GM19438 (cell line): ENCODE data around the gene SLC25A28.

Source experiments
- ATAC-seq: cut with Tn5 transposase; IDR thresholded peaks from one replicate; pipeline ENCODE4 v1.9.1; 2021; ENCODE audit warnings: low read depth; ENCODE audit not compliant: unreplicated experiment

The SLC25A28 gene

DNA sequence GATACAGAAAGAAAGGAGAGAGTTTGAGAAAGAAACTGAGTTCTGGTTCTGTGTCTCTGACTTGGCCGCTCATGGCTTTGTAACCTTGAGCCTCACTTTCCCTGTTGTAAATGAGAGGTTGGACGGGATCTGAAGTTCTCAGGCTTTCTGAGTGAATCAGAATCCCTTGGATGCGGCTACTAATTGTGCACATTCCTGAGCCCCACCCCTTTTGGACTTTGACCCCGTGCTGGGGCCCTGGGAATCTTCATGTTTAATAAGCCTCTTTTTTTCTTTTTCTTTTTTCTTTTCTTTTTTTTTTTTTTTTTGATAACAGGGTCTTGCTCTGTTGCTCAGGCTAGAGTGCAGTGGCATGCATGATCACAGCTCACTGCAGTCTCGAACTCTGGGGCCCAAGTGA lies 26.9 kb downstream of the SLC25A28 start:
- no peak for ATAC-seq

GRCh38 chr10:99590799-99591198 lies 29.4 kb downstream of the SLC25A28 start:
- no peak for ATAC-seq

GRCh38 chr10:99583687-99584086 lies 36.6 kb downstream of the SLC25A28 start:
- ATAC-seq, result no peak

- no peak for ATAC-seq
Observed at GRCh38 chr10:99582255-99582770, 37.9 kb downstream of the SLC25A28 start.

GRCh38 chr10:99579971-99580370 lies 40.3 kb downstream of the SLC25A28 start:
- ATAC-seq, result no peak

GRCh38 chr10:99573790-99574189 lies 46.4 kb downstream of the SLC25A28 start:
- ATAC-seq, result no peak

DNA sequence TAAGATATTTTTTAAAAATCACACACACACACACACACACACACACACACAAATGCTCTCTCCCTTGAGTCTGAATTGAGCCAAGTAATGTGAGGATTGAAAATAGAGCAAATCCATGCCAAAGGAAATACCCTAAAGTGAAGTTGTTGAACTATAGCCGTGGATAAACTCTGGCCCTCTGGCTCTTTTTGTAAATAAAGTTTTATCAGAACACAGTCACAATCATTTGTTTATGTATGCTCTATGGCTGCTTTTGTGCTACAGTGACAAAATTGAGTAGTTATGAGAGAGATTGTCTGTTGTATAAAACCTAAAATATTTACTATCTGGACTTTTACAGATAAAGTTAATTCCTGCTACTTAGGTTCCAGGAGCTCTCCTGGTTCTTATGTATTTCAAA lies 48.4 kb downstream of the SLC25A28 start:
- ATAC-seq, result no peak

DNA sequence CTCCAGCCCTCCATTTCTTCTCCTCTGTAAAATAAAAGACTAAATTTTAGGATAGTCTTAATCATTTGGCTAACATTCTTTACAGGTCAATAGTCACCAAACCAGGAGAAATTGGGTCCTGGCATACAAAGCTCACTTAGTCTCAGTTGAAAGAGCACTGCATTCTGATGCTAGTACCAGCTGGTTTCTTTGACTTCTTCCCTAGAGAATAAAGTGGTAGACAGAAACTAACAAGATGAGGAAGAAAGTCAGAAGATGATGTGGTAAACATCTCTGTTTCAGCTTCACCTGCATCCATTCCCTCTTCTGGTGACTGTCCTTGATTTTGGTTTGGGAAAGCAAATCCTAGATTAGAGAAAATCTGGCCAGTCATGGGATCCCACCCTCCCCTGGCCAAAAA lies 50.3 kb downstream of the SLC25A28 start:
- ATAC-seq, result no peak

DNA sequence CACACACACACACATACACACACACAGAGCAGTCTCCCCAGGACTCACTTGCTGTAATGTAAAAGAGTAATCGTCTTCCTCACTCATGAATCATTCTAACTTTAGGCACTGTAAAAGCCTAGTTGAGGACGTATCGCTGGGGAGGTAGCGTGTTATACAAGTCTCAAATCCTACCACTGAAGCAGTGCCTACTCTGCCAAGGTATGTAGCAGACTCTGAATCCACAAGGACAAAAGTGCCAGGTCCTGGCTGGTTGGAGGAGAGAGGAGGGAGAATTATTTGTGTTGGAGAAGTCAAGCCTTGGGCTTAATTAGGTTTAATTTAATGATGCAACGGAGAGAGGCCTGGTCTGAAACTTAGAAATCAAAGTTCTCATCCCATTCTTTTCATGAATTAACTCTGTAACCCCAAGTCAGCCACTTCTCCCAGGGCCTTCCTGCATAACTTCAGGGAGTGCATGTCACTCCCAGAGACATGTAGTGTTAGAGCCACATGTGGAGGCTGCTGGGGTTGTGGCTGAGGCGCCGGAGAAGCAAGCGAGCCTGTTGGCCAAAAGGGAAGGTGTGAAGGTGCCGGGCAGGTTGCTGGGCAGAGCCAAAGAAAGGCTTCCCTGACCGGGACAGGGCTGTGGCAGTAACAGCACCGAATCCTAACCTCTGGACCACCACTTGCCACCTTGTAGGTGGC lies 50.8 kb downstream of the SLC25A28 start:
- ATAC-seq, result no peak

DNA sequence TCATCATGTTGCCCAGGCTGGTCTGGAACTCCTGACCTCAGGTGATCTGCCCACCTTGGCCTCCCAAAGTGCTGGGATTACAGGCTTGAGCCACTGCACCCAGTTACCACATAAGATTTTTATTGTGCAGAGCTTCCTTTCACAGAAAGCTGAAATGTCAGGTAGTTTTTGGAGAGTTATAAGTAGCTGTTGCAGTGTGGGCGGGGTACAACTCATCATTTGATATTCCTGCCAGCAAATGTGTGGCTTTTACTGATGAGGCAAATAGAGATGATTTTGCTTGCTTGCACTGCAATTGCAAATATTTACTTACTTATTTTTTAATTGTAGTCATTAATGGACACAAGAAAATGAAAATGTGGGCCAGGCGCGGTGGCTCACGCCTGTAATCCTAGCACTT lies 55.1 kb downstream of the SLC25A28 start:
- no peak for ATAC-seq

DNA sequence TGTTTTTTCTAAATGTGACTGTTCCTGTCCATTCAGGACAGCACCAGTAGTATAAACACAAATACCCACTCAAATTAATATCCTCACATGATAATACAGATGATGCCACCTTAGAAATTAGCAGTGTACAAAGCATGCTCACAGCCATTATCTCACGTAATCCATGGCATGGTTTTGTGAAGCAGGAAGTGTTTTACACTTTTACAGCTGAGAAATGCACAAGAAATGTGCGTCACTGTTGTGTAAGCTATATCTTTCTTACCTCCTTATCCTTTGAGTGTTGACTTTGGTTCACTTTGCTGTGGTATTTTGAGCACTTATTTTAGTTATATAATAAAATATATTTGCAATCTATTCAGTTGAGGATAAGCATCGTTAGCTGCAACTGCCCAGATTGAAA lies 55.9 kb downstream of the SLC25A28 start:
- no peak for ATAC-seq

DNA sequence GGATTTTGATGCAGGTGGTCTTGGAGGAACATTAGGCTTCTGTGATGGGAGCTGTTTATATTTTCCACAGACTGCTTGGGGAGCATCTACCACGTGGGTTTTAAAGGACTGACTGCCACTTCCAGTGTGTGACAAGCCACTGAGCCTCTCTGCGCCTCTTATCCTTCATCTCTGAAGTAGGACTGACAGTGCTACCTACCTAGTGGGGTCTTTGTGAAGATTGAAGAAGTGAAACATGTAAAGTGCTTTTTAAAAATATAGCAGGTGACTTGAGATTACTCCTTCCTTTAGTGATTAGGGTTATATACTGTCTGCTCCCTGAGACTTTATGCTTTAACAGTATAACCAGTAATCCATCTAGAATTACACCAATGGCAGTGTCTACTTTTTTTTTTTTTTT lies 57.6 kb downstream of the SLC25A28 start:
- no peak for ATAC-seq
